HCEC 1CT (cell line): ENCODE measurements around the gene GOLGA5.
"Not testable (repeated sequence)": the region's sequence is repeated elsewhere in the genome, so short reads cannot be mapped to it uniquely, and the experiment has no call there.

Experiments used
- DNase-seq: peaks from one replicate; pipeline ENCODE4 v3.0.0-alpha.2; 2017

GOLGA5 gene, protein sequence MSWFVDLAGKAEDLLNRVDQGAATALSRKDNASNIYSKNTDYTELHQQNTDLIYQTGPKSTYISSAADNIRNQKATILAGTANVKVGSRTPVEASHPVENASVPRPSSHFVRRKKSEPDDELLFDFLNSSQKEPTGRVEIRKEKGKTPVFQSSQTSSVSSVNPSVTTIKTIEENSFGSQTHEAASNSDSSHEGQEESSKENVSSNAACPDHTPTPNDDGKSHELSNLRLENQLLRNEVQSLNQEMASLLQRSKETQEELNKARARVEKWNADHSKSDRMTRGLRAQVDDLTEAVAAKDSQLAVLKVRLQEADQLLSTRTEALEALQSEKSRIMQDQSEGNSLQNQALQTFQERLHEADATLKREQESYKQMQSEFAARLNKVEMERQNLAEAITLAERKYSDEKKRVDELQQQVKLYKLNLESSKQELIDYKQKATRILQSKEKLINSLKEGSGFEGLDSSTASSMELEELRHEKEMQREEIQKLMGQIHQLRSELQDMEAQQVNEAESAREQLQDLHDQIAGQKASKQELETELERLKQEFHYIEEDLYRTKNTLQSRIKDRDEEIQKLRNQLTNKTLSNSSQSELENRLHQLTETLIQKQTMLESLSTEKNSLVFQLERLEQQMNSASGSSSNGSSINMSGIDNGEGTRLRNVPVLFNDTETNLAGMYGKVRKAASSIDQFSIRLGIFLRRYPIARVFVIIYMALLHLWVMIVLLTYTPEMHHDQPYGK

DNA sequence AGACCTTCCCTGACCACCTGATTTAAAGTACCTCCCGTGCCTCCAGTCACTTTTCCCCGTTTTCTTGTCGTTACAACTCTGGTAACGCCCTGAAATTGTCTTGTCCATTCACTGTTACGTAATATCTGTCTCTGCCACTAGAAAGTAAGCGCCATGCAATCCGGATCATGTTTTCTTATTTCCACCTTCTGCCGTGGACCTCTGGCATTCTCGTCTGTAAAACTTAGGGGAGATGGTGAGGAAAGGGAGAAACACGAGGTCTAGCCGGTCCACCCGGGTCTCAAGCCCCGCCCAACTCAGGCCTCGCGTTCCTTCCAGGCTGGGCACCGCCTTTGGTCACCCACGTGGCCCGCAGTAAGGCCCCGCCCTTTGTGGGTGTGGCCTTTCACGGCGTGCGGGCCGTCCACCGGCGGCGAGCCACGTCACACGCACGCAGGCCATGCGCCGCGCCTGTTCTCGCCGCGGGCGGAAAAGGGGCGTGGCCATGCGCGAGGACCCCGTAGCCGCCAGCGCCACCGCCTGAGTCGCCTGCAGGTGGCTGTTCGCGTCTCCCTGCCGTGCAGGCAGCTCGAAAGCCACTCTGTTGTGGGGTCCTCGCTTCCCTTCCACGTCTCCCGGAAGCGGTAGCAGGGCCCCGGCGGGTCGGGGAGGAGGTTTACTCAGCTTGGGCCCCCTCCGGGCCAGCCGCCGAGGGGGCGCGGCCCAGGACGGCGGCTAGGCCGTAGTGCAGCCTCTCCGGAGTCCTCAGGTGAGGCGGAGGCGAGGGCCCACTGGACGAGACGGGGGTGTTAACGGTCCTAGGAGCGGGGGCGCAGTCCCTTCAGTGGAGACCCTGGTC is at the start of gene GOLGA5:
Gene GOLGA5, plus strand, starts transcription at position 597 of the 838 bp plus-strand sequence. CDS start 3,133 bp downstream, outside the sequence.
- DNase-seq, result peak; percentile 97

GRCh38 chr14:92747701-92748258 is 46.3 kb upstream of the GOLGA5 start:
- DNase-seq, result peak; percentile 12

GRCh38 chr14:92748259-92749016 is 45.7 kb upstream of the GOLGA5 start, which contains the start of gene LGMN:
Gene LGMN, minus strand, starts transcription at chr14:92748627. Its CDS starts 15,841 bp downstream, at chr14:92732786.
- peak; percentile 91 for DNase-seq

- not testable (repeated sequence) for DNase-seq
These were observed 43.8 kb upstream of the GOLGA5 start for GRCh38 chr14:92750222-92750728.

DNA sequence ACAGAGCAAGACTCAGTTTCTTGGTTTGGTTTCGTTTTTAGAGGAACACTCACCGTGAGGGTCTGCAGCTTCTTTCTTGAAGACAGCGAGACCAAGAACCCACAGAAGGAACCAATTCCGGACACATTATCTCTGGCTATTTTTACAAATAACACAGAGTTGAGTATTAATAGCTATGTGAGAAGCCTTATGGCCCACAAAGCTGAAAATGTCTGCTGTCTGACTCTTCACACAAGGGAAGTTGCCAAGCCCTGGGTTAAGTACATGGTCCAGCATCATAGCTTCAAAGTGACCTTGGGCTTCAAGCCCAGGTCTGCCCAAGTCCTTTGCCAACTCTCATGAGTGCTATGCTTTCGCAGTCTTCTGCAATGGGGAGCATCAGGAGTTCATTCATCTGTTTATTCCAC is 43.1 kb upstream of the GOLGA5 start:
- no peak for DNase-seq

DNA sequence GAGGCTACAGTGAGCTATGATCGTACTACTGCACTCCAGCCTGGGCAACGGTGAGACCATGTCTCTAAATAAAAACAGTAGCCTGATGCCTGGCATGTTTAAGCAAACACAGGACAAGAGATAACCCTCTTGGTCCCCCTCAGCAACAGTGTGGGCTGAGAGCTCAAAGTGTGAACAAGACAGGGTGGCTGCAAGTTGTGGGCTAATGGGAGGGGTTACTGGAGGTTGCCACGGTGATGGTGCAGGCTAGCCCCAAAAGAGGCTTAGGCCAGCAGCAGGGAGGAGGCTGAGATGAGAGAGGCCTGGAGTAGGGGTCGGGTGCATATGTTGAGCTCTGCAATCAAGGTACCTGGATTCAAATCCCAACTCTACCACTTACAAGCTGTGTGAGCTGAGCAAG is 42.3 kb upstream of the GOLGA5 start:
- DNase-seq, result no peak

GRCh38 chr14:92753250-92753649 is 40.9 kb upstream of the GOLGA5 start:
- no peak for DNase-seq

GRCh38 chr14:92754966-92755365 is 39.1 kb upstream of the GOLGA5 start:
- DNase-seq, result no peak

GRCh38 chr14:92755495-92755894 is 38.6 kb upstream of the GOLGA5 start:
- DNase-seq, result peak; percentile 34

DNA sequence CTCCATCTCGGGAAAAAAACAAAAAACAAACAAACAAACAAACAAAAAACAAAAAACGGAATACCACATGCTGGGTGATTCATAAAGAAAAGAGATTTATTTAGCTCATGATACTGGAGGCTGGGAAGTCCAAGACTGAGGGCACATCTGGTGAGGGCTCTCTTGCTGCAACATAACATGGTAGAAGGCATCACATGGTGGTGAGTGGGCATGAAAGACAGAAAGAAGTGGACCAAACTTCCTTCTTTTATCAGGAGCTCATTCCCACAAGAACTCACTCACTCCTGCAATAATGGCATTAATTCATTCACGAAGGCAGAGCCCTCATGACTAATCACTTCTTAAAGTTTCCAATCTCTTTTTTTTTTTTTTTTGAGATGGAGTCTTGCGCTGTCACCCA is 37.7 kb upstream of the GOLGA5 start:
- no peak for DNase-seq

- DNase-seq, result peak; percentile 14
These were observed 34.8 kb upstream of the GOLGA5 start for GRCh38 chr14:92759300-92759678.

DNA sequence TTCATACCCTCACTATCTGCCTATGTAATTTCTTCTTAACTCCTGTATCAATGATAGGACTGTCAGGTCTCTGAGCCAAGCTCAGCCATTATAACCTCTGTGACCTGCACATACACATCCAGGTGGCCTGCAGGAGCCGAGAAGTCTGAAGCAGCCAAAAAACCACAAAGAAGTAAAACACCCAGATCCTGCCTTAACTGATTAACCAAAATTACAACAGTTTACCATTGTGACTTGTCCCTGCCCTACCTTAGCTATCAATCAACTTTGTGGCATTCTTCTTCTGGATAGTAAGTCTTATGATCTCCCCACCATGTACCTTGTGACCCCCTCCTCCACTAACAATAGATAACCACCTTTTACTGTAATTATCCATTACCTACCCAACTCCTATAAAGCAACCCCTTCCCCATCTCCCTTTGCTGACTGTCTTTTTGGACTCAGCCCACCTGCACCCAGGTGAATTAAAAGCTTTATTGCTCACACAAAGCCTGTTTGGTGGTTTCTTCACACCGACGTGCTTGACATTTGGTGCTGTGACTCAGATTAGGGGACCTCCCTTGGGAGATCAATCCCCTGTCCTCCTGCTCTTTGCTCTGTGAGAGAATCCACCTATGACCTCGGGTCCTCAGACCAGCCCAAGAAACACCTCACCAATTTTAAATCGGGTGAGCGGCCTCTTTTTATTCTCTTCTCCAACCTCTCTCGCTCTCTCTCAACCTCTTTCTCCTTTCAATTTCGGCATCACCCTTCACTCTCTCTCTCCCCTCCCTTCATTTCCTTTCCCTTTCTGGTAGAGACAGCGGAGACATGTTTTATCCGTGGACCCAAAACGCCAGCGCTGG is 34.2 kb upstream of the GOLGA5 start:
- DNase-seq, result no peak

DNA sequence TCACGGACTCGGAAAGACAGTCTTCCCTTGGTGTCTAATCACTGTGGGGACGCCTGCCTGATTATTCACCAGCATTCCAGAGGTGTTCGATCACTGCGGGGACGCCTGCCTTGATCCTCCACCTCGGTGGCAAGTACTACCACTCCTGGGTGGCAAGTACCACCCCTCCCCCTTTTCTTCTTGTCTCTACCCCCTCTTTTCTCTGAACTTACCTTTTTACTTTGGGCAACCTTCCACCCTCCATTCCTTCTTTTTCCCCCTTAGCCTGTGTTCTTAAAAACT is 33.6 kb upstream of the GOLGA5 start:
- DNase-seq, result no peak

GRCh38 chr14:92763666-92764631 is 30.2 kb upstream of the GOLGA5 start:
- DNase-seq, result not testable (repeated sequence)

GRCh38 chr14:92768236-92768635 is 25.9 kb upstream of the GOLGA5 start:
- not testable (repeated sequence) for DNase-seq

GRCh38 chr14:92768795-92769194 is 25.3 kb upstream of the GOLGA5 start:
- DNase-seq, result no peak

DNA sequence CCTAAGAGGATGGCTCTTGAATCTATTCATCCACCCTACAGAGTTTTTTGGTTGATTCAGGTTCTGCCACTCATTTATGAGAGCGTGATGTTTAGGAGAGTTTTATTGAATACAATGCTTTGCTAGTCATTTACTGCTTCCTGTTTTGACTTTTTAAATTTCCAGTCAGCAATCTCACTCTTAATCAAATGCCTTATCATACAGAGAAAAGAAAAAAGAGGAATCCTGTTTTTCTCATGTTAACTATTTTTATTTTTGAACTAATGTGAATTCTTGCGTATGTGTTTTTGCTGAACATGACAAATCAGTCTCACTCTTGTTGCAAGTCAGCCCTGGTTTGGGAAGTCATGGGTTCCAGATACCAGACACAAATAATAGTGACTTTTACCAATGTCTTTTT is 23.6 kb upstream of the GOLGA5 start:
- DNase-seq, result no peak

DNA sequence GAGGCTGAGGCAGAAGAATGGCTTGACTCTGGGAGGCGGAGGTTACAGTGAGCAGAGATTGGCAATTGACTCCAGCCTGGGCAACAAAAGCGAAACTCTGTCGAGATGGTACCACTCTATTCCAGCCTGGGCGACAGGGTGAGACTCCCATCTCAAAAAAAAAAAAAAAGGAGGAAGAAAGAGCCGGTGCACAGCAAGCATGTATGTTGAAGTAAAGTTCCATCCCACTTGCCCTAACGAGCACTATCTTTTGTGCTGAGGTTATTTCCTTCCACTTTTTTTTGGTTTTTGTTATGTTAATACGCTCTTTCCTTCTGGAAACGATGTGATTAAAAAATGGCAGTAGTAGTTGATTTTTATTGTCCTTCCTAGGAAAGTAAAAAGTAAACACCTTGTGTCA is 19.5 kb upstream of the GOLGA5 start:
- no peak for DNase-seq

DNA sequence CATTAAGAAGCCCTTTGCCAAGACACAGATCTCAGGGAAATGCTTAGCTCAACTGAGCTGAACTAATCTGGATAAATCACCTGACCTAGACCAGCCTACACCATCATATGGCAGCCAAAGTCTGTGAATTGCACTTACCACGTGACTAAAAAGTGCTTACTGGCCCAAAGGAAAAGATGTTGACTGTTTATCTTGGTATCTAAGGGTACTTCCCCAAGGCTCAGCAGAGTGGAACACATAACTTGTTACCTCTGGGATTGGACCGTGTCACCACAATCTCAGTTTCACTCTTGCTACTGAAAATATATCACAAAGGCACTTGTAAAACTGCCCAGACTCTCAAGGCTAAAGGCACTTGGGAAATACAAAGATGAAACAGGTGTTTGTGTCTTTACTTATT is 18.8 kb upstream of the GOLGA5 start:
- not testable (repeated sequence) for DNase-seq
